K562 (cell line): ENCODE results near the gene NDUFV2. TPM values are rescaled to one million over a fixed set of nuclear protein-coding genes. Genes with fewer than 3 reads are reported as not detected.
A peak's percentile ranks its signal among the peaks of the same experiment; 100 is the strongest.

Source experiments
- CBFA2T2 ChIP-seq: fragments of 450-650 bp; conservative IDR thresholded peaks from 2 replicates; pipeline ENCODE4 v1.6.1; 2017; ENCODE audit warnings: mild to moderate bottlenecking
- CEBPG ChIP-seq, 3 experiments: fragments of 200-800 bp in 1 of 3; sonication (Bioruptor generic) in 1 of 3; sonication (generic) in 1 of 3; formaldehyde crosslinking in 1 of 3; IDR thresholded peaks in 2 of 3; conservative IDR thresholded peaks in 1 of 3; 2 replicates each; pipeline versions ENCODE4 v1.6.1 to v1.8.0; 2016 to 2022; ENCODE audit warnings: missing compliant biosample characterization in 2 of 3, missing genetic modification characterization in 2 of 3, mild to moderate bottlenecking in 1 of 3, missing genetic modification reagents in 1 of 3
- EZH2 ChIP-seq: IDR thresholded peaks from 2 replicates; pipeline ENCODE4 v1.6.1; 2012; ENCODE audit warnings: low read depth, mild to moderate bottlenecking, inconsistent platforms, low read length, borderline replicate concordance
- FOXJ2 ChIP-seq: fragments of 200-800 bp; sonication (Bioruptor generic); IDR thresholded peaks from 2 replicates; pipeline ENCODE4 v1.6.1; 2016; ENCODE audit warnings: missing genetic modification characterization, missing compliant biosample characterization
- FOXO4 ChIP-seq: fragments of 450-650 bp; formaldehyde crosslinking; IDR thresholded peaks from 2 replicates; pipeline ENCODE4 v1.4.0; 2020; ENCODE audit warnings: mild to moderate bottlenecking, moderate library complexity
- NR2C1 ChIP-seq, 2 experiments: fragments of 450-650 bp; IDR thresholded peaks; 2 replicates each; pipeline ENCODE4 v1.6.1; 2017; ENCODE audit warnings: mild to moderate bottlenecking in 2 of 2, antibody characterized with exemption in 1 of 2, inconsistent platforms in 1 of 2, missing compliant biosample characterization in 1 of 2, missing genetic modification characterization in 1 of 2
- SMARCE1 ChIP-seq: fragments of 450-650 bp; IDR thresholded peaks from 2 replicates; pipeline ENCODE4 v1.7.1; 2016; ENCODE audit warnings: mild to moderate bottlenecking
- STAT6 ChIP-seq: sonication (generic); formaldehyde crosslinking; IDR thresholded peaks from 2 replicates; pipeline ENCODE4 v1.8.1; 2023; ENCODE audit warnings: mild to moderate bottlenecking, missing genetic modification reagents
- TCF7L2 ChIP-seq: fragments of 150-350 bp; IDR thresholded peaks from 2 replicates; pipeline ENCODE4 v1.6.1; 2016; ENCODE audit warnings: low read depth, mild to moderate bottlenecking, low read length, moderate library complexity
- TOE1 ChIP-seq, 2 experiments: fragments of 450-650 bp in 1 of 2; sonication (generic) in 1 of 2; formaldehyde crosslinking in 1 of 2; IDR thresholded peaks; 2 replicates each; pipeline versions ENCODE4 v1.7.1 to v1.8.0; 2016 to 2022; ENCODE audit warnings: borderline replicate concordance in 2 of 2, mild to moderate bottlenecking in 2 of 2, antibody characterized with exemption in 1 of 2, inconsistent platforms in 1 of 2, low read depth in 1 of 2, missing genetic modification reagents in 1 of 2, moderate library complexity in 1 of 2
- ZFP30 ChIP-seq: fragments of 250-450 bp; sonication (Bioruptor Pico); IDR thresholded peaks from 2 replicates; pipeline ENCODE4 v1.8.0; 2022; ENCODE audit warnings: moderate library complexity, mild to moderate bottlenecking, inconsistent platforms, borderline replicate concordance
- ZKSCAN3 ChIP-seq: fragments of 250-450 bp; sonication (Bioruptor Pico); IDR thresholded peaks from 2 replicates; pipeline ENCODE4 v1.4.0; 2020
- ZNF174 ChIP-seq: fragments of 250-450 bp; sonication (Bioruptor Pico); IDR thresholded peaks from 2 replicates; pipeline ENCODE4 v1.4.0; 2020; ENCODE audit warnings: mild to moderate bottlenecking
- ZNF707 ChIP-seq: fragments of 250-450 bp; sonication (Bioruptor Pico); conservative IDR thresholded peaks from 2 replicates; pipeline ENCODE4 v1.8.0; 2022; ENCODE audit warnings: inconsistent platforms, mild to moderate bottlenecking, moderate library complexity
- ZNF785 ChIP-seq: fragments of 250-450 bp; sonication (Bioruptor Pico); IDR thresholded peaks from 2 replicates; pipeline ENCODE4 v1.4.0; 2020; ENCODE audit warnings: mild to moderate bottlenecking
- polyA plus RNA-seq, 8 experiments: library from polyadenylated mRNA; depleted of rRNA in 4 of 8; stranded (reverse) in 5 of 8; unstranded in 3 of 8; fragments of >200 nt; fragmentation: Nextera tagmentation in 2 of 8; fragmentation: Illumina TruSeq in 1 of 8; extraction: Ambion mirVana in 2 of 8; extraction: Trizol in 1 of 8; gene quantifications; 2 replicates each; pipeline versions ENCODE4 v1.2.1 to v1.2.3, GENCODE V29; 2011 to 2014; ENCODE audit warnings: inconsistent platforms in 1 of 8, missing spikeins in 1 of 8
- total RNA-seq, 7 experiments: library from RNA; depleted of rRNA in 6 of 7; stranded (reverse); fragments of >200 nt in 6 of 7; fragmentation: Illumina TruSeq in 2 of 7; extraction: Trizol in 2 of 7; gene quantifications; 2 replicates each; pipeline versions ENCODE4 v1.2.1 to v1.2.3, GENCODE V29; 2011 to 2021; ENCODE audit warnings: low replicate concordance in 1 of 7
- TF ChIP-seq, protein P1 (sequence below): fragments of 450-650 bp; IDR thresholded peaks from 2 replicates; pipeline ENCODE4 v1.6.1; 2017; ENCODE audit warnings: antibody characterized with exemption, mild to moderate bottlenecking
- TF ChIP-seq, protein P2 (sequence below): sonication (generic); formaldehyde crosslinking; IDR thresholded peaks from 2 replicates; pipeline ENCODE4 v1.8.1; 2023; ENCODE audit warnings: mild to moderate bottlenecking, missing genetic modification reagents

Gene NDUFV2
- total and polyA plus RNA-seq, 9 of the 15 experiments (the other 6 are each of a cell fraction or from before 2014, with no cell fraction given): 213 to 550 (median 384) TPM

DNA sequence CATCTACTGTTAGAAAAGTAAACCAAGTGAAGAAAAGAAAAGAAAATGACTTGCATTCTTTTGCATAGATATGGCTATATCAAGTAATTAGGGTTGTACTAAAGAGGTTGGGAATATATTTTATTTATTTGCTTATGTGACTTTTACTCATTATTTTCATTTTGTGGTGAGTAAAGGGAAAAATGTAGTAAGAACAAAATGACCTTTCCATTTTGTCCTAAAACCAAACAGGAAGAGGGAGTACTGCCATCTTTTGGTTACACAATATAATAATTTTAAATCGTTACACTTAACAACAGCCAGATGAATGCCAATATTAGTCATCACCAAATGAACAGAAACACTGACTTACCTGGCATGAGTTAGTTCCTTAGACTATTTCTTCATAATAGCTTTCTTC lies 47.3 kb upstream of the NDUFV2 start (continued):
- TF ChIP-seq, protein P1, sequence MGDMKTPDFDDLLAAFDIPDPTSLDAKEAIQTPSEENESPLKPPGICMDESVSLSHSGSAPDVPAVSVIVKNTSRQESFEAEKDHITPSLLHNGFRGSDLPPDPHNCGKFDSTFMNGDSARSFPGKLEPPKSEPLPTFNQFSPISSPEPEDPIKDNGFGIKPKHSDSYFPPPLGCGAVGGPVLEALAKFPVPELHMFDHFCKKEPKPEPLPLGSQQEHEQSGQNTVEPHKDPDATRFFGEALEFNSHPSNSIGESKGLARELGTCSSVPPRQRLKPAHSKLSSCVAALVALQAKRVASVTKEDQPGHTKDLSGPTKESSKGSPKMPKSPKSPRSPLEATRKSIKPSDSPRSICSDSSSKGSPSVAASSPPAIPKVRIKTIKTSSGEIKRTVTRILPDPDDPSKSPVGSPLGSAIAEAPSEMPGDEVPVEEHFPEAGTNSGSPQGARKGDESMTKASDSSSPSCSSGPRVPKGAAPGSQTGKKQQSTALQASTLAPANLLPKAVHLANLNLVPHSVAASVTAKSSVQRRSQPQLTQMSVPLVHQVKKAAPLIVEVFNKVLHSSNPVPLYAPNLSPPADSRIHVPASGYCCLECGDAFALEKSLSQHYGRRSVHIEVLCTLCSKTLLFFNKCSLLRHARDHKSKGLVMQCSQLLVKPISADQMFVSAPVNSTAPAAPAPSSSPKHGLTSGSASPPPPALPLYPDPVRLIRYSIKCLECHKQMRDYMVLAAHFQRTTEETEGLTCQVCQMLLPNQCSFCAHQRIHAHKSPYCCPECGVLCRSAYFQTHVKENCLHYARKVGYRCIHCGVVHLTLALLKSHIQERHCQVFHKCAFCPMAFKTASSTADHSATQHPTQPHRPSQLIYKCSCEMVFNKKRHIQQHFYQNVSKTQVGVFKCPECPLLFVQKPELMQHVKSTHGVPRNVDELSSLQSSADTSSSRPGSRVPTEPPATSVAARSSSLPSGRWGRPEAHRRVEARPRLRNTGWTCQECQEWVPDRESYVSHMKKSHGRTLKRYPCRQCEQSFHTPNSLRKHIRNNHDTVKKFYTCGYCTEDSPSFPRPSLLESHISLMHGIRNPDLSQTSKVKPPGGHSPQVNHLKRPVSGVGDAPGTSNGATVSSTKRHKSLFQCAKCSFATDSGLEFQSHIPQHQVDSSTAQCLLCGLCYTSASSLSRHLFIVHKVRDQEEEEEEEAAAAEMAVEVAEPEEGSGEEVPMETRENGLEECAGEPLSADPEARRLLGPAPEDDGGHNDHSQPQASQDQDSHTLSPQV: peak; percentile 85; the same call in 1 of the 2 replicates
- TF ChIP-seq FOXO4 (CRISPR knock-in tag) (no peak), ZNF174 (no peak), SMARCE1 (no peak), TOE1 (IDR thresholded peaks at IDR 0.05; ENCODE audit: borderline replicate concordance) (no peak), TOE1 (CRISPR knock-in tag; IDR thresholded peaks at IDR 0.05; ENCODE audit: borderline replicate concordance, low read depth) (no peak), EZH2 (no peak), ZKSCAN3 (no peak), ZNF785 (CRISPR knock-in tag) (no peak), CBFA2T2 (no peak), ZFP30 (CRISPR knock-in tag) (no peak), NR2C1 (IDR thresholded peaks at IDR 0.05) (no peak), NR2C1 (tag; IDR thresholded peaks at IDR 0.05) (0 out of 2 replicates have a peak, but pooled peaks have one; percentile 20), TCF7L2 (no peak), CEBPG (CRISPR knock-in tag; IDR thresholded peaks at IDR 0.05) (no peak), CEBPG (tag; conservative IDR thresholded peaks at IDR 0.05 in 1 of 2, IDR thresholded peaks at IDR 0.05 in 1 of 2) (peak; percentile 66 to 74), STAT6 (CRISPR knock-in tag) (no peak), FOXJ2 (tag) (no peak), ZNF707 (no peak)
- TF ChIP-seq, protein P2, sequence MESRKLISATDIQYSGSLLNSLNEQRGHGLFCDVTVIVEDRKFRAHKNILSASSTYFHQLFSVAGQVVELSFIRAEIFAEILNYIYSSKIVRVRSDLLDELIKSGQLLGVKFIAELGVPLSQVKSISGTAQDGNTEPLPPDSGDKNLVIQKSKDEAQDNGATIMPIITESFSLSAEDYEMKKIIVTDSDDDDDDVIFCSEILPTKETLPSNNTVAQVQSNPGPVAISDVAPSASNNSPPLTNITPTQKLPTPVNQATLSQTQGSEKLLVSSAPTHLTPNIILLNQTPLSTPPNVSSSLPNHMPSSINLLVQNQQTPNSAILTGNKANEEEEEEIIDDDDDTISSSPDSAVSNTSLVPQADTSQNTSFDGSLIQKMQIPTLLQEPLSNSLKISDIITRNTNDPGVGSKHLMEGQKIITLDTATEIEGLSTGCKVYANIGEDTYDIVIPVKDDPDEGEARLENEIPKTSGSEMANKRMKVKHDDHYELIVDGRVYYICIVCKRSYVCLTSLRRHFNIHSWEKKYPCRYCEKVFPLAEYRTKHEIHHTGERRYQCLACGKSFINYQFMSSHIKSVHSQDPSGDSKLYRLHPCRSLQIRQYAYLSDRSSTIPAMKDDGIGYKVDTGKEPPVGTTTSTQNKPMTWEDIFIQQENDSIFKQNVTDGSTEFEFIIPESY (CRISPR knock-in tag): no peak
